ENCODE data around the gene HMMR.

HMMR gene

GRCh38 chr5:163473635-163474243, 13.3 kb downstream of the HMMR start:
- no peak overlapping the region for H3K4me3 ChIP-seq (ENCODE audit: low read depth, low read length)
- no peak for DNase-seq (ENCODE audit: low read depth)
- TF ChIP-seq, protein P1, sequence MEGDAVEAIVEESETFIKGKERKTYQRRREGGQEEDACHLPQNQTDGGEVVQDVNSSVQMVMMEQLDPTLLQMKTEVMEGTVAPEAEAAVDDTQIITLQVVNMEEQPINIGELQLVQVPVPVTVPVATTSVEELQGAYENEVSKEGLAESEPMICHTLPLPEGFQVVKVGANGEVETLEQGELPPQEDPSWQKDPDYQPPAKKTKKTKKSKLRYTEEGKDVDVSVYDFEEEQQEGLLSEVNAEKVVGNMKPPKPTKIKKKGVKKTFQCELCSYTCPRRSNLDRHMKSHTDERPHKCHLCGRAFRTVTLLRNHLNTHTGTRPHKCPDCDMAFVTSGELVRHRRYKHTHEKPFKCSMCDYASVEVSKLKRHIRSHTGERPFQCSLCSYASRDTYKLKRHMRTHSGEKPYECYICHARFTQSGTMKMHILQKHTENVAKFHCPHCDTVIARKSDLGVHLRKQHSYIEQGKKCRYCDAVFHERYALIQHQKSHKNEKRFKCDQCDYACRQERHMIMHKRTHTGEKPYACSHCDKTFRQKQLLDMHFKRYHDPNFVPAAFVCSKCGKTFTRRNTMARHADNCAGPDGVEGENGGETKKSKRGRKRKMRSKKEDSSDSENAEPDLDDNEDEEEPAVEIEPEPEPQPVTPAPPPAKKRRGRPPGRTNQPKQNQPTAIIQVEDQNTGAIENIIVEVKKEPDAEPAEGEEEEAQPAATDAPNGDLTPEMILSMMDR (IDR thresholded peaks at IDR 0.05; ENCODE audit: low read depth, low read length, missing control alignments) = no peak

DNA sequence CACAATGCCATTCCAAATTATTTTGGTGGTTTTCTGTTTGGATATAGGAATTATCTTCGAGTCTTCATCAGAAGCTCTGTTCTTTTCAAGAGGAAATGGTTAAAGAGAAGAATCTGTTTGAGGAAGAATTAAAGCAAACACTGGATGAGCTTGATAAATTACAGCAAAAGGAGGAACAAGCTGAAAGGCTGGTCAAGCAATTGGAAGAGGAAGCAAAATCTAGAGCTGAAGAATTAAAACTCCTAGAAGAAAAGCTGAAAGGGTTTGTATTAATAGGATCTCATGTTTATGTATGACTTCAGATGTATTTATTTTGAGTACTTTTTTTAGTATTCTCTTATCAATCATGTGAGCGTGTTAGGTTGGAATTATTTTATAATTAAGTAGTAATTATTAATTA, 15.0 kb downstream of the HMMR start:
- H3K4me3 ChIP-seq (ENCODE audit: low read depth, low read length) = no peak overlapping the region
- no peak for DNase-seq (ENCODE audit: low read depth)
- TF ChIP-seq, protein P1 (IDR thresholded peaks at IDR 0.05; ENCODE audit: low read depth, low read length, missing control alignments) = no peak

DNA sequence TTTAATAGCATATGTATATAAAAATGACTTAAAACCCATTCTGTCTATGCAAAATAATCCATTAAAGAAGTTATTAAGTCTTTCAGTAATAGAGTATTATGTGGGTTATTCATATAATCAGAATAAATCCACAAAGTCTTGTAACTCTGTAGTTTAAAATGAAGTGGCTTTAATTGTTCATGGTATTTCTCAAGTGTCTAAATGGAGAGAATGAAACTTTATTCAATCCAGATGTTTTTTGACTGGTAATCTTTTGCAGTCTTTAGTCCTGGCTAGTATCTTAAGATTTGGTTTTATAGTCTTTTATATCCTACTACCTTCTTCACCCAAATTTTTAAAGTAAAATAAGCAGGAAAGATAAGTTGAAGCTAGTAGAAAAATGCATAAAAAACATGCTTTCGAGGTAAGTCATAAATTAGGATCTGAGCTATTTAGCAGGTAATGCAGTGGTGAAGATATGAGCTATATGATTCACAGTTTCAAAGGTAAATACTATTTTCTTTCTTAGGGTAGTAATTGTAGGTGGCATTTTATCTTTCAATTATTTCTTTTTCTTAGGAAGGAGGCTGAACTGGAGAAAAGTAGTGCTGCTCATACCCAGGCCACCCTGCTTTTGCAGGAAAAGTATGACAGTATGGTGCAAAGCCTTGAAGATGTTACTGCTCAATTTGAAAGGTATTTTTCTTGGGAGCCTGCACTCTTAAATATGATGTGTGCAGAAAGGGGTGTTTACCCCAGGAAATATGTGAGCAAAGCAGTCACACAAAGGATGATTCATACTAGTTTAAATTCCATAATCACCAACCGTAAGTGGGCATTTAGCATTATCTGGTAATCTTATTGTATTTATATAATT, 17.9 kb downstream of the HMMR start:
- DNase-seq (ENCODE audit: low read depth) = no peak
- TF ChIP-seq, protein P1 (IDR thresholded peaks at IDR 0.05; ENCODE audit: low read depth, low read length, missing control alignments) = no peak

DNA sequence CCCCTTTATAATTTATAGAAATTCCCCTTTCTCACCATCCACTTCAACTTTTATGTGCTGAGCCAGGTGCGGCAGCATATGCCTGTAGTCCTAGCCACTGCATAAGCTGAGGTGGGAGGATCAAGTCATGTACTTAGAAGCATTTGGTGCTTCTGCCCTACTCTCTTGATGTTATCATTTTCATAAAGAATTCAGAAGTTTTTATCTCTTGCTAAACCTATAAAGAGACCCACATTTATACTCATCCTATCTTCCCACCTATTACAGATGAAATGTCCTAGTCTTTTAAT, 18.5 kb downstream of the HMMR start:
- no peak overlapping the region for H3K4me3 ChIP-seq (ENCODE audit: low read depth, low read length)
- TF ChIP-seq, protein P1 (IDR thresholded peaks at IDR 0.05; ENCODE audit: low read depth, low read length, missing control alignments) = no peak
- DNase-seq (ENCODE audit: low read depth) = no peak

More for the DNA sequence above, 17.9 kb downstream of the HMMR start:
- H3K4me3 ChIP-seq (ENCODE audit: low read depth, low read length) = no peak overlapping the region

DNA sequence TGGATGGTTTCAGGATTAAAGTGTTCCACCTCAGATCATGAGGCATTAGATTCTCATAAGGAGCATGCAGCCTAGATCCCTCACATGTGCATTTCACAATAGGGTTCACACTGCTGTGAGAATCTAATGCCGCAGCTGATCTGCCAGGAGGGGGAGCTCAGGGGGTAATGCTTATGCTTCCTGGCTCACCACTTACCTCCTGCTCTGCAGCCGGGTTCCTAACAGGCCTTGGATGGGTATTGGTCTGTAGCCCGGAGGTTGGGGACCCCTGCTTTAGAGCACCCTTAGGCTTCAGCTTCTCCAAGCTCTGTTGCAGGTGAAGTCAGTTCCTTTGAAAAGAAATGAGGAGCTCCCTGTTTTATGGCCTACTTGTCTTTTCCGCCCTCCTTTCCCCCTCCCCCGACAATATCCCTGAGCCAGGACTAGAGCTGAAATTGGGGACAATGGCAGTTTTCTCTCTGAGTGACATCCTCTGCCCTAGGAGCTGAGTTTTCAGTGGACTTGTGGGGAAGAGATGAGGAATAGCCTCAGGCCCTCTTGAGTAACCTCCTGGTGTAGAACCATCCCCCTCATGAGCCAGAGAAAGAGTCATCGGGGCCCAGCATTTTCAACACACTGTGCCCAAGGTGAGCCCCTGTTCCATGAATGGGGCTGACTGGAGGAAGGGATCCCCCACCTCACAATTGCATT, 28.8 kb downstream of the HMMR start:
- TF ChIP-seq, protein P1 (IDR thresholded peaks at IDR 0.05; ENCODE audit: low read depth, low read length, missing control alignments) = peak; percentile 26
- DNase-seq (ENCODE audit: low read depth) = no peak
- no peak overlapping the region for H3K4me3 ChIP-seq (ENCODE audit: low read depth, low read length)

- TF ChIP-seq, protein P1 (IDR thresholded peaks at IDR 0.05; ENCODE audit: low read depth, low read length, missing control alignments) = no peak
- no peak overlapping the region for H3K4me3 ChIP-seq (ENCODE audit: low read depth, low read length)
Observed at GRCh38 chr5:163489745-163490075, 29.3 kb downstream of the HMMR start.

More at GRCh38 chr5:163489745-163490075, 29.3 kb downstream of the HMMR start:
- DNase-seq (ENCODE audit: low read depth) = no peak
